Daoy (cell line): ENCODE results near the gene PTK7. TPM values are rescaled to one million over a fixed set of nuclear protein-coding genes. Genes with fewer than 3 reads are reported as not detected.

ENCODE experiments used
- DNase-seq: peaks from one replicate; pipeline ENCODE4 v3.0.0-alpha.2; 2015; ENCODE audit warnings: low read depth
- total RNA-seq: library from RNA; depleted of rRNA; stranded (reverse); fragments of >200 nt; shearing (Covaris generic); gene quantifications from 2 replicates; pipeline ENCODE4 v1.2.3, GENCODE V29; 2014; rRNA removed

PTK7 gene
- total RNA-seq, 1 experiment from 2014 or later: 61.8 TPM

- DNase-seq: no peak
Observed at GRCh38 chr6:43204271-43205105, 128.4 kb downstream of the PTK7 start.

DNA sequence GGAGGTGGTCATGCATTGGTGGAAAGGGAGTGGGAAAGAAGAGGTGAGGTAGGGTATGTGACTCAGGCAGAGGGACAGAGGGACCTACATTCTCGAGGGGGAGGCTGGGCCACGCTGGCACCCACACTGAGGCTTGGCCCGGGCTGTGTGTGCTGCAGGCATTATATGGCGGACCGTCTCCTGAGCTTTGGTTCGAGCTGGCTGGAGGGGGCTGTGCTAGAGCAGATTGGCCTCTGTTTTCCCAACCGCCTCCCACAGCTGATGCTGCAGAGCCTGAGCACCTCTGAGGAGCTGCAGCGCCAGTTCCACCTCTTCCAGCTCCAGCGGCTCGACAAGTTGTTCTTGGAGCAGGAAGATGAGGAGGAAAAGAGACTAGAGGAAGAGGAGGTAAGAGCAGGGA is 129.7 kb downstream of the PTK7 start:
- no peak for DNase-seq

GRCh38 chr6:43207286-43207685 is 131.2 kb downstream of the PTK7 start:
- DNase-seq: no peak

Other genes with a start within 250 kb of the PTK7 start
- gene RPL7L1, start 196.7 kb upstream of the PTK7 start, total RNA-seq: 285 and 307 TPM in 2 replicates
- gene PTCRA, start 160.3 kb upstream of the PTK7 start, total RNA-seq: not detected in 2 replicates
- 33.4 and 45.0 TPM in 2 replicates for gene CNPY3, start 146.8 kb upstream of the PTK7 start, total RNA-seq
- gene GNMT, start 115.6 kb upstream of the PTK7 start, total RNA-seq: 1.5 TPM in 1 of 2 replicates, not detected in the other
- gene PEX6, start 97.1 kb upstream of the PTK7 start, total RNA-seq: 74.1 and 88.3 TPM in 2 replicates
- 63.0 and 73.4 TPM in 2 replicates for gene PPP2R5D, start 91.7 kb upstream of the PTK7 start, total RNA-seq
- gene MEA1, start 62.4 kb upstream of the PTK7 start, total RNA-seq: 149 and 167 TPM in 2 replicates
- 80.9 and 93.8 TPM in 2 replicates for gene KLHDC3, start 62.1 kb upstream of the PTK7 start, total RNA-seq
- gene RRP36, start 54.7 kb upstream of the PTK7 start, total RNA-seq: 188 and 208 TPM in 2 replicates
- 24.2 and 28.4 TPM in 2 replicates for gene CUL7, start 22.5 kb upstream of the PTK7 start, total RNA-seq
- 51.3 and 57.0 TPM in 2 replicates for gene MRPL2, start 16.9 kb upstream of the PTK7 start, total RNA-seq
- gene KLC4, start 16.7 kb upstream of the PTK7 start, total RNA-seq: 14.8 and 18.9 TPM in 2 replicates
- gene SRF, start 95.0 kb downstream of the PTK7 start, total RNA-seq: 25.7 and 27.4 TPM in 2 replicates
- gene CUL9, start 105.9 kb downstream of the PTK7 start, total RNA-seq: 23.7 and 26.9 TPM in 2 replicates
- gene DNPH1, start 153.2 kb downstream of the PTK7 start, total RNA-seq: 57.3 and 66.3 TPM in 2 replicates
- 0.30 TPM in 1 of 2 replicates, not detected in the other for gene TTBK1, start 167.2 kb downstream of the PTK7 start, total RNA-seq
- gene SLC22A7, start 221.9 kb downstream of the PTK7 start, total RNA-seq: not detected in 2 replicates
- gene CRIP3, start 232.5 kb downstream of the PTK7 start, total RNA-seq: 0.34 TPM in 1 of 2 replicates, not detected in the other